B cell (primary cell): Measurements from ENCODE around the gene NTN5. TPM values are rescaled to one million over a fixed set of nuclear protein-coding genes. Genes with fewer than 3 reads are reported as not detected.

ENCODE experiments used
- ATAC-seq: fragments of 200-7000 bp; cut with Tn5 transposase; one replicate; pipeline ENCODE4 v1.10.0; 2021; ENCODE audit warnings: low read depth, mild to moderate bottlenecking, moderate number of reproducible peaks, moderate library complexity
- CTCF ChIA-PET: fragments of 350-600 bp; sonication (Branson Sonifier 250); formaldehyde crosslinking; loops from one replicate; lab custom pipeline; 2021; ENCODE audit warnings: antibody characterized with exemption, inconsistent platforms; lab: Charles Lee
- POLR2A ChIA-PET: fragments of 350-600 bp; sonication (Branson Sonifier 250); formaldehyde crosslinking; loops from one replicate; lab custom pipeline; 2021; ENCODE audit warnings: antibody characterized with exemption; lab: Charles Lee
- DNase-seq: peaks from one replicate; pipeline ENCODE4 v3.0.0; 2013
- H2AFZ ChIP-seq: 2 replicates; pipeline ENCODE4 v1.6.1; 2012; ENCODE audit warnings: mild to moderate bottlenecking, low read depth, low read length; ENCODE audit not compliant: insufficient read depth, poor library complexity, severe bottlenecking
- H3K27ac ChIP-seq, 2 donors: 1 replicate in 1 of 2; 2 replicates in 1 of 2; pipeline ENCODE4 v1.5.1; 2012 to 2013; ENCODE audit warnings: low read length in 2 of 2, mild to moderate bottlenecking in 2 of 2, moderate library complexity in 1 of 2
- H3K27me3 ChIP-seq, 4 experiments: fragments of 200-600 bp in 1 of 4; sonication (generic) in 1 of 4; replicated peaks in 1 of 4; 1 replicate in 2 of 4; 2 replicates in 2 of 4; pipeline versions ENCODE4 v1.6.1 to v1.7.0; 2013 to 2016; ENCODE audit warnings: low read length in 3 of 4, mild to moderate bottlenecking in 2 of 4, mixed read lengths in 1 of 4, moderate library complexity in 1 of 4; ENCODE audit not compliant: insufficient read depth in 4 of 4, control insufficient read depth in 3 of 4; ENCODE audit errors: control extremely low read depth in 1 of 4
- H3K36me3 ChIP-seq, 2 experiments: replicated peaks in 1 of 2; 1 replicate in 1 of 2; 2 replicates in 1 of 2; pipeline versions ENCODE4 v1.6.1 to v1.7.1; 2013; ENCODE audit warnings: low read length in 1 of 2; ENCODE audit not compliant: insufficient read depth in 2 of 2, control insufficient read depth in 1 of 2; ENCODE audit errors: control extremely low read depth in 1 of 2, extremely low read depth in 1 of 2
- H3K4me1 ChIP-seq, 2 donors: fragments of 200-600 bp in 1 of 2; sonication (generic) in 1 of 2; 1 replicate in 1 of 2; 2 replicates in 1 of 2; pipeline versions ENCODE4 v1.5.1 to v1.6.1; 2013 to 2017; ENCODE audit warnings: low read length in 2 of 2; ENCODE audit not compliant: control insufficient read depth in 2 of 2, insufficient read depth in 2 of 2
- H3K4me2 ChIP-seq: replicated peaks from 2 replicates; pipeline ENCODE3; 2012; ENCODE audit warnings: mild to moderate bottlenecking, low read depth, low read length; ENCODE audit not compliant: poor library complexity, severe bottlenecking
- H3K4me3 ChIP-seq, 5 experiments: fragments of 200-600 bp in 1 of 5; sonication (generic) in 1 of 5; 1 replicate in 3 of 5; 2 replicates in 2 of 5; pipeline versions ENCODE4 v1.5.1 to v1.7.0; 2011 to 2016; ENCODE audit warnings: low read length in 4 of 5, mild to moderate bottlenecking in 4 of 5, low read depth in 2 of 5, control low read depth in 1 of 5, moderate library complexity in 1 of 5; ENCODE audit not compliant: insufficient read depth in 1 of 5; ENCODE audit errors: control extremely low read depth in 1 of 5, extremely low read depth in 1 of 5
- H3K79me2 ChIP-seq: fragments of 200-600 bp; sonication (generic); one replicate; pipeline ENCODE4 v1.6.0; 2016; ENCODE audit warnings: low read length; ENCODE audit not compliant: control insufficient read depth, insufficient read depth
- H3K9ac ChIP-seq: fragments of 200-600 bp; sonication (generic); 2 replicates; pipeline ENCODE4 v1.6.1; 2017; ENCODE audit warnings: mild to moderate bottlenecking, low read length, moderate library complexity
- H3K9me3 ChIP-seq, 3 donors: one replicate each; pipeline versions ENCODE4 v1.6.1 to v1.7.1; 2013; ENCODE audit warnings: low read length in 2 of 3; ENCODE audit not compliant: control insufficient read depth in 2 of 3, insufficient read depth in 1 of 3; ENCODE audit errors: control extremely low read depth in 1 of 3
- H4K20me1 ChIP-seq: 2 replicates; pipeline ENCODE4 v1.6.0; 2012; ENCODE audit warnings: mild to moderate bottlenecking, low read length; ENCODE audit not compliant: insufficient read depth, control insufficient read depth, poor library complexity, severe bottlenecking
- H3K27ac Mint-ChIP-seq: one replicate; pipeline ENCODE4 v1.8.0; 2021; ENCODE audit warnings: mixed read lengths
- H3K27me3 Mint-ChIP-seq: one replicate; pipeline ENCODE4 v1.8.0; 2021; ENCODE audit warnings: mixed read lengths
- H3K4me1 Mint-ChIP-seq: one replicate; pipeline ENCODE4 v1.8.0; 2021; ENCODE audit warnings: mixed read lengths
- H3K4me3 Mint-ChIP-seq: one replicate; pipeline ENCODE4 v1.8.0; 2021; ENCODE audit warnings: mixed read lengths
- H3K9me3 Mint-ChIP-seq: one replicate; pipeline ENCODE4 v1.8.0; 2022; ENCODE audit warnings: mixed read lengths; ENCODE audit not compliant: insufficient read depth
- CTCF ChIP-seq: fragments of 200-600 bp; IDR thresholded peaks from one replicate; pipeline ENCODE4 v1.8.0; 2022; ENCODE audit warnings: antibody characterized with exemption, mild to moderate bottlenecking
- EZH2 ChIP-seq: IDR thresholded peaks from 2 replicates; pipeline ENCODE4 v1.6.1; 2012; ENCODE audit warnings: borderline replicate concordance, low read depth, mild to moderate bottlenecking, moderate library complexity, low read length; ENCODE audit not compliant: insufficient read depth, poor library complexity, severe bottlenecking
- WGBS: methylation state at CpG from one replicate; pipeline ENCODE4 v1.1.5; 2013; ENCODE audit warnings: missing lambda C conversion rate; ENCODE audit not compliant: insufficient coverage; 5-methylcytosine and 5-hydroxymethylcytosine counted together
- intact Hi-C: fragments of 100-400 bp; cut with micrococcal nuclease; formaldehyde crosslinking; loops from one replicate; pipeline ENCODE4 v1.10.0; 2022
- polyA plus RNA-seq: library from polyadenylated mRNA; depleted of rRNA; stranded (reverse); fragments of >200 nt; gene quantifications from 2 replicates; pipeline ENCODE4 v1.2.3, GENCODE V29; 2012
- total RNA-seq, 2 donors: library from RNA; stranded (reverse); fragments of 120-200 nt in 1 of 2; gene quantifications; 1 replicate in 1 of 2; 2 replicates in 1 of 2; pipeline versions ENCODE4 v1.2.3 to v1.2.4, GENCODE V29; 2013 to 2022

Gene NTN5
- total and polyA plus RNA-seq, 2 donors (not counting 1 experiment from before 2014, with no cell fraction given) = 1.2 to 1.8 TPM

- Histone ChIP-seq H3K79me2 (no peaks in the 10 kb centered on the region), H3K9ac (no peak overlapping the region), H3K4me2 (no peak overlapping the region), H3K27ac (no peak overlapping the region), H3K9me3 (peaks cover 0 to 4% (median 0%) of the 10 kb centered on the region in 3 donors), H4K20me1 (no peaks in the 10 kb centered on the region), H2AFZ (no peak overlapping the region), H3K27me3 (no peaks in the 10 kb centered on the region), H3K4me3 (no peak overlapping the region), H3K36me3 (no peaks in the 10 kb centered on the region), H3K4me1 (peaks cover 8 to 19% of the 10 kb centered on the region in 2 donors)
- ATAC-seq (no peak), DNase-seq (no peak)
- H3K27me3 Mint-ChIP-seq = no peaks in the 10 kb centered on the region
- H3K9me3 Mint-ChIP-seq = peaks cover 3% of the 10 kb centered on the region
- no peak overlapping the region for H3K4me3 Mint-ChIP-seq
- intact Hi-C loops = no loop called here
- 96% methylated on average over 14 of the region's 14 CpGs for WGBS
- ChIA-PET CTCF (interaction anchor here (0.8 kb wide), 1 partner anchor 178 kb away, joined by 3 read pairs; no protein-coding TSS in a partner anchor), POLR2A (no interaction called here)
- H3K27ac Mint-ChIP-seq = no peak overlapping the region
- H3K4me1 Mint-ChIP-seq = peaks cover 13% of the 10 kb centered on the region
- TF ChIP-seq EZH2 (no peak), CTCF (no peak)
Observed at GRCh38 chr19:48664476-48664875, 8.3 kb downstream of the NTN5 start.

- Mint-ChIP-seq H3K4me3 (no peak overlapping the region), H3K9me3 (no peaks in the 10 kb centered on the region), H3K4me1 (peaks cover 16% of the 10 kb centered on the region), H3K27me3 (no peaks in the 10 kb centered on the region), H3K27ac (no peak overlapping the region)
- CTCF ChIA-PET = no interaction called here
- intact Hi-C loops = no loop called here
- no peaks in the 10 kb centered on the region for H4K20me1 ChIP-seq
- H3K27me3 ChIP-seq = no peaks in the 10 kb centered on the region
- no peak overlapping the region for H3K4me3 ChIP-seq
- no peak overlapping the region for H3K4me2 ChIP-seq
- peaks cover 8 to 19% of the 10 kb centered on the region in 2 donors for H3K4me1 ChIP-seq
- no peak overlapping the region for H2AFZ ChIP-seq
- H3K79me2 ChIP-seq = no peaks in the 10 kb centered on the region
- TF ChIP-seq EZH2 (no peak), CTCF (no peak)
- no peak overlapping the region for H3K9ac ChIP-seq
- ATAC-seq = no peak
- POLR2A ChIA-PET = no interaction called here
- WGBS = 89% methylated on average over 3 of the region's 4 CpGs
- no peak for DNase-seq
- no peaks in the 10 kb centered on the region for H3K36me3 ChIP-seq
- H3K9me3 ChIP-seq = peaks cover 0 to 3% (median 0%) of the 10 kb centered on the region in 3 donors
- H3K27ac ChIP-seq = no peak overlapping the region
Observed at GRCh38 chr19:48663667-48664066, 9.2 kb downstream of the NTN5 start.
